HepG2 (cell line): ENCODE data around the gene CSNK1D. TPM values are rescaled to one million over a fixed set of nuclear protein-coding genes. Genes with fewer than 3 reads are reported as not detected.
A peak's percentile ranks its signal among the peaks of the same experiment; 100 is the strongest.

ENCODE experiments used
- AGO1 ChIP-seq: fragments of 200-400 bp; formaldehyde crosslinking; IDR thresholded peaks from 2 replicates; pipeline ENCODE4 v1.6.1; 2017; ENCODE audit warnings: mild to moderate bottlenecking, low read depth, low read length, moderate library complexity; ENCODE audit not compliant: poor library complexity, severe bottlenecking
- ATRX ChIP-seq: sonication (generic); formaldehyde crosslinking; IDR thresholded peaks from 2 replicates; pipeline ENCODE4 v1.4.0; 2020; ENCODE audit warnings: missing genetic modification reagents, borderline replicate concordance
- DNMT3B ChIP-seq: conservative IDR thresholded peaks from 2 replicates; pipeline ENCODE4 v1.6.1; 2016; ENCODE audit warnings: missing biosample characterization, control low read depth
- FOXO1 ChIP-seq: sonication (generic); formaldehyde crosslinking; IDR thresholded peaks from 2 replicates; pipeline ENCODE4 v1.4.0; 2020; ENCODE audit warnings: missing genetic modification reagents
- ISL2 ChIP-seq: sonication (generic); formaldehyde crosslinking; IDR thresholded peaks from 2 replicates; pipeline ENCODE4 v1.5.0; 2020; ENCODE audit warnings: missing genetic modification reagents
- KDM2A ChIP-seq: sonication (generic); formaldehyde crosslinking; IDR thresholded peaks from 2 replicates; pipeline ENCODE4 v1.4.0; 2020; ENCODE audit warnings: low read depth, missing genetic modification reagents, borderline replicate concordance
- KLF12 ChIP-seq: sonication (generic); formaldehyde crosslinking; IDR thresholded peaks from 2 replicates; pipeline ENCODE4 v1.4.0; 2020; ENCODE audit warnings: missing genetic modification reagents, borderline replicate concordance
- MAFK ChIP-seq, 2 experiments: IDR thresholded peaks in 1 of 2; conservative IDR thresholded peaks in 1 of 2; 2 replicates each; pipeline ENCODE4 v1.6.1; 2011; ENCODE audit warnings: improper control_type of control experiment in 2 of 2, low read length in 2 of 2
- MBD4 ChIP-seq: IDR thresholded peaks from 2 replicates; pipeline ENCODE4 v1.6.1; 2012; ENCODE audit warnings: low read length, inconsistent platforms, borderline replicate concordance
- MXD4 ChIP-seq: IDR thresholded peaks from 2 replicates; pipeline ENCODE4 v1.6.1; 2016; ENCODE audit warnings: mild to moderate bottlenecking, missing biosample characterization, missing genetic modification reagents
- NCOA5 ChIP-seq: sonication (generic); formaldehyde crosslinking; IDR thresholded peaks from 2 replicates; pipeline ENCODE4 v1.4.0; 2020; ENCODE audit warnings: missing genetic modification reagents
- RBFOX2 ChIP-seq: fragments of 200-400 bp; formaldehyde crosslinking; IDR thresholded peaks from 2 replicates; pipeline ENCODE4 v1.6.1; 2017; ENCODE audit warnings: low read depth, mild to moderate bottlenecking, low read length
- SP5 ChIP-seq: IDR thresholded peaks from 2 replicates; pipeline ENCODE4 v1.6.1; 2016; ENCODE audit warnings: low read depth, borderline replicate concordance
- UBTF ChIP-seq: sonication (generic); formaldehyde crosslinking; IDR thresholded peaks from 2 replicates; pipeline ENCODE4 v1.4.0; 2020; ENCODE audit warnings: mild to moderate bottlenecking, missing genetic modification reagents
- ZBTB7B ChIP-seq: sonication (generic); formaldehyde crosslinking; IDR thresholded peaks from 2 replicates; pipeline ENCODE4 v1.4.0; 2020; ENCODE audit warnings: missing genetic modification reagents
- ZMAT3 ChIP-seq: sonication (generic); formaldehyde crosslinking; conservative IDR thresholded peaks from 2 replicates; pipeline ENCODE4 v1.7.0; 2021; ENCODE audit warnings: missing genetic modification reagents
- ZMYM2 ChIP-seq: sonication (generic); formaldehyde crosslinking; IDR thresholded peaks from 2 replicates; pipeline ENCODE4 v1.8.0; 2022; ENCODE audit warnings: mild to moderate bottlenecking, missing genetic modification reagents
- ZNF253 ChIP-seq: sonication (generic); formaldehyde crosslinking; IDR thresholded peaks from 2 replicates; pipeline ENCODE4 v1.8.0; 2022; ENCODE audit warnings: mild to moderate bottlenecking, missing genetic modification reagents, borderline replicate concordance
- ZNF512B ChIP-seq: sonication (generic); formaldehyde crosslinking; IDR thresholded peaks from 2 replicates; pipeline ENCODE4 v1.5.1; 2020; ENCODE audit warnings: missing genetic modification reagents, mild to moderate bottlenecking, borderline replicate concordance
- ZNF687 ChIP-seq: sonication (generic); formaldehyde crosslinking; IDR thresholded peaks from 2 replicates; pipeline ENCODE4 v1.5.1; 2020; ENCODE audit warnings: mild to moderate bottlenecking, missing genetic modification reagents, moderate library complexity
- ZSCAN22 ChIP-seq: sonication (generic); formaldehyde crosslinking; IDR thresholded peaks from 2 replicates; pipeline ENCODE4 v1.4.0; 2020; ENCODE audit warnings: mild to moderate bottlenecking, missing genetic modification reagents
- polyA plus RNA-seq, 8 experiments: library from polyadenylated mRNA; depleted of rRNA in 3 of 8; stranded (reverse) in 7 of 8; unstranded in 1 of 8; fragments of >200 nt; fragmentation: Illumina TruSeq in 4 of 8; extraction: Trizol in 4 of 8; gene quantifications; 2 replicates each; pipeline versions ENCODE4 v1.2.1 to v1.2.3, GENCODE V29; 2011 to 2016; ENCODE audit warnings: low read depth in 4 of 8, missing spikeins in 1 of 8, mixed read lengths in 1 of 8; ENCODE audit not compliant: insufficient read depth in 1 of 8
- total RNA-seq, 5 experiments: library from RNA; depleted of rRNA; stranded (reverse); fragments of >200 nt; fragmentation: Illumina TruSeq; extraction: Trizol; gene quantifications; 2 replicates each; pipeline ENCODE4 v1.2.3, GENCODE V29; 2016; ENCODE audit warnings: low read depth in 1 of 5
- TF ChIP-seq, protein P1 (sequence below): fragments of 450-650 bp; IDR thresholded peaks from 2 replicates; pipeline ENCODE4 v1.6.1; 2017

The CSNK1D gene
- total and polyA plus RNA-seq, 2 of the 13 experiments (the other 11 are each of a cell fraction or from before 2014, with no cell fraction given): 31.5 to 128 TPM

- peak; percentile 98 for TF ChIP-seq AGO1
- no peak for TF ChIP-seq DNMT3B (CRISPR knock-in tag)
- no peak for TF ChIP-seq MAFK (conservative IDR thresholded peaks at IDR 0.05 in 1 of 2, IDR thresholded peaks at IDR 0.05 in 1 of 2; ENCODE audit: low read length in 2 of 2)
- peak; percentile 43; the same call in 1 of the 2 replicates for TF ChIP-seq UBTF (CRISPR knock-in tag)
- TF ChIP-seq MBD4: no peak
- peak; percentile 98 for TF ChIP-seq KDM2A
- no peak for TF ChIP-seq FOXO1
- TF ChIP-seq ZBTB7B (CRISPR knock-in tag): 0 out of 2 replicates have a peak, but pooled peaks have one; percentile 35
- no peak for TF ChIP-seq SP5
- 0 out of 2 replicates have a peak, but pooled peaks have one; percentile 24 for TF ChIP-seq ZNF253
- no peak for TF ChIP-seq ZMAT3 (CRISPR knock-in tag)
- TF ChIP-seq ATRX: no peak
- TF ChIP-seq, protein P1, sequence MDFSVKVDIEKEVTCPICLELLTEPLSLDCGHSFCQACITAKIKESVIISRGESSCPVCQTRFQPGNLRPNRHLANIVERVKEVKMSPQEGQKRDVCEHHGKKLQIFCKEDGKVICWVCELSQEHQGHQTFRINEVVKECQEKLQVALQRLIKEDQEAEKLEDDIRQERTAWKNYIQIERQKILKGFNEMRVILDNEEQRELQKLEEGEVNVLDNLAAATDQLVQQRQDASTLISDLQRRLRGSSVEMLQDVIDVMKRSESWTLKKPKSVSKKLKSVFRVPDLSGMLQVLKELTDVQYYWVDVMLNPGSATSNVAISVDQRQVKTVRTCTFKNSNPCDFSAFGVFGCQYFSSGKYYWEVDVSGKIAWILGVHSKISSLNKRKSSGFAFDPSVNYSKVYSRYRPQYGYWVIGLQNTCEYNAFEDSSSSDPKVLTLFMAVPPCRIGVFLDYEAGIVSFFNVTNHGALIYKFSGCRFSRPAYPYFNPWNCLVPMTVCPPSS: no peak
- TF ChIP-seq NCOA5 (CRISPR knock-in tag): no peak
- TF ChIP-seq KLF12: no peak
- no peak for TF ChIP-seq MXD4 (CRISPR knock-in tag)
- TF ChIP-seq ZSCAN22 (CRISPR knock-in tag): no peak
- TF ChIP-seq ZNF687 (CRISPR knock-in tag): peak; percentile 63; the same call in 1 of the 2 replicates
- no peak for TF ChIP-seq ZMYM2
- no peak for TF ChIP-seq ISL2 (CRISPR knock-in tag)
- no peak for TF ChIP-seq ZNF512B (CRISPR knock-in tag)
- TF ChIP-seq RBFOX2: peak; percentile 69
Measured at GRCh38 chr17:82242698-82242976, 30.9 kb downstream of the CSNK1D start (continued).
